Measurements from ENCODE around the gene PLET1.
A peak's percentile ranks its signal among the peaks of the same experiment; 100 is the strongest.

PLET1 gene

DNA sequence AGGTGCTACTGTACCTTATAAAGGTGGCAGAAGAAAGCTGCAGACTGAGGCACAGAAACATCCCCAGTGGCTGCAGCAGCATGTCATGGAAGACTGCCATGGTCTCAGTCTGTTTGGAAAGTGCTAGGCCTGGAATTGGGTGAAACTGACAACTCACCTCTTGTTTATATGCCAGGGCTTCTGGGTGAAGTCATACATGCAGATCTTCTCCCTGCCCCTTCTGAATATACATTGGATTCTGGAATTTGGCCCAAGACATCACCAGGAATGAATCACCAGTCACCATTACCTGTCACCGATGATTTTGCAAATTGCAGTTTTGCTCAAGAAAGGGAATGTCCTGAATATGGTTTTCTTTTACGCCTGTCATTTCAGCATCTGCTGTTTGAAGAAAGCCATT lies at the start of gene PLET1:
Gene PLET1 (minus strand): TSS at position 371 of the 400 bp plus-strand sequence. CDS start 271 bp downstream, at position 100.
- DNase-seq = peak; percentile 7

GRCh38 chr11:112310419-112310818 lies 49.8 kb upstream of the PLET1 start:
- no peak for DNase-seq

DNA sequence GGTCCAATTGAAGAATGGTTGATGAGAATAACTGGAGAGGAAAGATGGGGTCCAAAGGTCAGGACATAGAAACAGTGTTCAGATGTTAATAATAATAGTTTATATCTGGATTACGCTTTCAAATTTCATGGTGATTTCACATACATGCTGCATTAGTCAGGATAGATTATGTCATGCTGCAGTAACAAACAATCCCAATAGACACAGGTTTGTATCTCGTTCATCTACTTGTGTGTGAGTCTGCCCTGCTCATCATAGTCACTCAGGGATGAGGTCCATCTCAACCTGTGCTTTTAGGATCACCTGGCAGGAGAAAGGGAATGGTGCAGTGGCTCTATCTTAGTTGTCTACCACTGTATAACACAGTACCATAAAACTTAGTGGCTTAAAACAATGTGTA lies 48.0 kb upstream of the PLET1 start:
- DNase-seq = no peak

- no peak for DNase-seq
These were observed 47.0 kb upstream of the PLET1 start for GRCh38 chr11:112307616-112308015.

DNA sequence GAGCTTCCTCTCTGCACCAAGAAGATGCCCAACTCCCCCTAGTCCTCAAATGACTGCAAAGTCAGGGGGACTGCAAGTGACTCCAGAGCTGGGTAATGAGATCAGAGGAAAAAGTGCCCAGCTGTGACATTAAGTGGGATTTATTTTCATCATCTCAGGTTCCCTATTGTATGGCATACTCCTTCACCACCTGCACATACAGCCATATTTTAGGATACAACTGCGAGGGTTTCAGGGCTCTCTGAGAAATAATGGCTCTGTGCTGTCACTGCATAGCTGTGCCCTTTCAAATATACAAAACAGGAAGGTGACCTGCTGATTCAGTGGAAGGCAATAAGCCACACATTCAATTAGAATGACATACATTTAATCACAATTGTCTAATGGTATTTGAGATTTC lies 45.6 kb upstream of the PLET1 start:
- no peak for DNase-seq

GRCh38 chr11:112304914-112305313 lies 44.3 kb upstream of the PLET1 start:
- no peak for DNase-seq

GRCh38 chr11:112303616-112304015 lies 43.0 kb upstream of the PLET1 start:
- DNase-seq = no peak

DNA sequence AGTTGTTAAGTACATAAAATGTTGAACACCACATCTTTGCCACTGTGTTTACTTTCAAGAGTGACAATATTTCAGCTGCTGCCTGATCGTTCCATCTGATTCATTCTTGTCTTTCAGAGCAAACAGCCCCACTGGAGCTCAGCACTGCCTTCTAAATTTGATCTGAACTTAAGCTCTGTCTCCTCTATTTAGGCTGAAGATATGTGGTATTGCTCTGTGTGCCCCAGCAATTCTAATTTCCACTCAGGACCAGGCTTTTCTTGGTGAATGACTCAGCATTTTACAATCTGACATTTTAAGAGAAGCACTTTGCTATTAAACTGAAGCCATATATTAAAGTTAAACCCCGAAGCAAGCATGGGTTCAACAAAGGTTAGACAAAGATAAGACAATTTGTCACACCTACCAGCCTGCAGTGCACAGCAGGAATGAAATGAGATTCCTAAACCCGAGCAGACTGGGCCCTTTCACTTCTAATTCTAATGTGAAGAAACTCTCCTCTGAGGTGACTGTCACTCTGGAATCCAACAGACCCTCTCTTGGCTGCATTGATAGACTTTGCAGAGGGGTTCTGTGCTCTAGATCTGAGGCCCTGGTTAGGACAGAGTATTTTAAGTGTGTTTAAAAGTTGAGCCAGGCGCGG lies 41.7 kb upstream of the PLET1 start:
- DNase-seq = peak; percentile 24

DNA sequence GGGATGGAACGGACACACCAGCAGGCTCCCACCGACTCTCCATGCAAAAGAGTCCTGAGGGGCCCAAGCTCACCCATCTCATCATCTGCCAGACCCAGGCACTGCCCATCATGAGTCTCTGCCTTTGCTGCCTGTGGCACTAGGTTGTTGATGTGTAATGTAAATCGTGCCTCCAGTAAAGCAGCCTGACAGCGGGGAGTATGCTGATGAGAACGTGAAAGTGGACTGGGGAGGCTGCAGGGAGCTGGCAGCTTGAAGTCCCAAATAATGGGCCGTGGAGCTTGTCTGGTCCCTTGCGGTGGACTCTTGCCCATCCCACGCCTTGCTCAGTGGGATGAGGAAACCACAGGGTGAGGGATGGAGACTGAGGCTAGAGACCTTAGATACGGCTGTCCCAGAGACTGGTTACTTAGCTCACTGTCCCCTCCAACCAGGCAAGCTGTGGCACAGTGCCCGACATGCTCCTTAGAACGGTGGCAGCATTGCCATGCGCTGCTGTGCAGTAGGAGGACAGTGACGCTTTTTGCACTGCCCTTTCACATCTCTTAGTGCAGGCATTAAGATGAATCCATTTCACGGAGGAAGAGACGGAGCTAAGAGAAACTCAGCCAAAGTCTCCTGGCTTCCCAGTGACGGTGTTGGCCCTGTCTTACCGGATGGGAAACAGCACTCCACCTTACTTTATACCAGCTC lies 39.6 kb upstream of the PLET1 start:
- DNase-seq = no peak

- no peak for DNase-seq
These were observed 37.9 kb upstream of the PLET1 start for GRCh38 chr11:112298535-112298934.

DNA sequence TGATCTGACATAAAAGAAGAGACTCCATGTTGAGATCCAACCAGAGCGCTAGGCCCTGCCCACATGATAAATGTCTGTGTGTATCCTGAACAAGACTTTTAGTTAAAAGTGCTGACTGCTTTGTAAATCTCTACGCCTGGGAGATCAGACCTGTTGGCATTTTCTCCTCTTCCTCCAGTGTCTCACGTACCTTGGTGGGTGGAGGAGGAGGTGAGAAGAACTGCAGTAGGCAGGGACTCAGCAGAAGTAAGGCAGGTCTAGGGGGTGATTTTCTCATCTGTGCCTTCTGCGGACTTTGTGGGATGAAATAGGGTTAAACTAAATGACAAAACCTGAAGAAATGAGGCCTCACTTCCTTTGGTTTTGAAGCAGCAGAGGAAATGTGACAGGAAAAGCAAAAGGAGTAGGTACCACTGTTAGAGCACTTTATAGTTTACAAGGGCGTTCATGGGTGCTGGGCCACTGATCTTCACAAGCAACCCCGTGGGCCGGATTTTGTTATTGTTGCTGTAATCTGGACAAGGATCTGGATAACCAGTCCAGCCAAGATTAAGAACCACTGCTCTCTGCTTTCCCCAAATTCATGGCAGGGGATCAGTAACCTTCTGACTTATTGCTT lies 36.7 kb upstream of the PLET1 start:
- DNase-seq = no peak

- DNase-seq = no peak
These were observed 35.4 kb upstream of the PLET1 start for GRCh38 chr11:112296044-112296443.

DNA sequence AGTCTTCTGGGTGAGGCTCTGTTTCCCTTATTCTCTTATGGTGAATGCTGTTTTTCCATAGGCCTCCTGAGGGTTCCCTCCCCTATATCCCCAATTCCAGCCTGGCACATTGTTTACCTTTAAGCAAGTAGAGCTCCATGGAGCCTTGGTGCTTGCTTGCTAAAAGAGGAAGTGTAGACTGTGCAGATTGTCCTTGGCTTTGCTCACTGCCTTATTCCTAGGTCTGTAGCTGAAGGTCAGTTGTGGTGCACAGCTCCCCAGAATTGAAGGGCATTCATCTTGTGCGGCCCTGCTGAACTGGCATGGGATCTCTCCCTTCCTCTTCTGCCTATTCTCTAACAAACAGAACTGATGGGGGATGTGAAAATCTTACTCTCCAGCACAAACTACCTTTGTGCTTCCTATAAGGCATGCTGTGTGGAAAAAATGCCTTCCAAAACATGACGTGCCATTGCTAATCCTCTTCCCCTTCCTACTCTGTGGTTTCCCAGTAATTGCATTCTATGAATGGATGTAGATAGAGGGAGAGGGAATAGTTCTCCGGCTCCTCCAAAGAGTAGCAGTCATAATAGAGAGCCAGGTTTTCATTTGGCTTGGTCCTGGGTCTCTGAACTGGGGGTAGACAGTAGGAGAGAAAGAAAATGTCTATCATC lies 34.2 kb upstream of the PLET1 start:
- DNase-seq = peak; percentile 64

DNA sequence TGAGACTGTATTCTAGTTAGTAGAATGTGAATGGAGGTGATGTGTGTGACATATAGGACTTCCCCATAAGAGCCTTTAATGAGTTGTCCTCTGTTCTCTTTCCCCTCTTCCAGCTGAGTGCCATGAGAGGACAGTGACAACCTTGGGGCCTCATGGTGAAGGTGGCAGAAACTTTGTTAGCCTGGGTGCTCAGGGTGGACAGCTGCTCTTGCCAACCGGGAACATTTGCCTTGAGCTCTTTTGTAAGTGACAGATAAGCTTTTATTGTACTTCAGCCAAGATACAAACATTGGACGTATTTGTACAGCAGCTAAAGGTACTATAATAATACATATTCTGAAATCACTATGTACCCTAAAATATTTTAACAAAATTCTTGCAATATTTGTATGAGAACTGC lies 33.0 kb upstream of the PLET1 start:
- DNase-seq = no peak

- peak; percentile 96 for DNase-seq
These were observed 32.2 kb upstream of the PLET1 start for GRCh38 chr11:112292785-112293407.

GRCh38 chr11:112292188-112292587 lies 31.5 kb upstream of the PLET1 start:
- no peak for DNase-seq

GRCh38 chr11:112291191-112291590 lies 30.5 kb upstream of the PLET1 start:
- no peak for DNase-seq

DNA sequence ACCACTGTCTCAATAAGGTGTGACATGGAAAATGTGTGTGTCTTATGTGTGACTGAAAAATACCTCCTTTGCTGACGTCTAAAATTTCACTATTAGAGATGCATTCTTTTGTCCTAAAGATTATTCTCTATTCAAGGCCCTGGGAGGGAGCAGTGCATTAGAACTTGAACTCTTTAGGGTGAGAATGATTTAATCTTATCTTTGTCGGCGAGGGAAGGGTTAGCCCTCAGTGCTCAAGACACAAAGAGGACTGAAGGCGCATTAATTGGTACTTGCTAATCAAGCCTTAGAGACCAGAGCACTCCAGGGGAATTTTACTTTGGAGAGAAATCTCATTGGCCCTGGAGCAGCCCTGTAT lies 29.8 kb upstream of the PLET1 start:
- no peak for DNase-seq

DNA sequence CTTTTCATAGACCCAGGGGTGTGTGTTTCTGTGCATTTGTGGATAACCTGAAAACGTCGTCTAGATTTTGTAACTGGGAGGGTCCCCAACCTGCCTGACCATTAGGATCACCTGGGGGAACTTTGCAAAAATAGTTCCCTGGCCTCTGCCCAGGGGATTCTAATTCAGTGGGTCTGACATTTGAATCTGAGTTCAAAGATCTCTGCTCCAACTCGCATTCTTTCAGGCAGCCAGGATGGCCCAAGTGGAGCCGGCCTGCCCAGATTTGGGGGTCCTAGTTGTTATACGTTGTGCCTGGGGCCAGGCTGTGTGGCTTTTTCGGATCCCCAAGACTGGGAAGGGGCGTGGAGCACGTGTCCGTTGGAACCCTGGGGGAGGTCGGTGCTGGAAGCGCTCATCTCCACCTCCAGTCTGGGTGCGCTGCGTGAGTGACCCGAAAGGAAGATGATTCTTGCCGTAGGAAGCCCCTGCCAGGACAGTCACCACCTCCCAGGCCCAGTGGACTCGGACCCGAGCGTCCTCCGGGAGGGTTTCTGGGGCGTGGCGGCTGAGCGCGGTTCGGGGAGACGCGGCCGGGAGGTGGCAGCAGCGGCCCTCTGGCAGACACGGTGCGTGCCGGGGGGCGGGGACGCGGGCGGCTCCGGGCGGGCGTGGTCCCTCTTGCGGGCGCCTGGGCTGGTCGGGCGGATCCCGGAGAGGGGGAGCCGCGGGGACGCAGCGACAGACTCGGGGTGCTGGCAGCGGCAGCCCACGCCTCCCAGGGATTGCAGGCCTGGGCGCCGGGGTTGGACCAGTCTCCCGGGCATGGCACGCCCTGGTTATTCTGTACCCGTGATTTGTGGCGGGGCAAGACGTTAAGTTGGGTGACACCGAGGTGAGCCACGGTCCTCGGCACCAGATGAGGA lies 29.2 kb upstream of the PLET1 start:
- peak; percentile 72 for DNase-seq

DNA sequence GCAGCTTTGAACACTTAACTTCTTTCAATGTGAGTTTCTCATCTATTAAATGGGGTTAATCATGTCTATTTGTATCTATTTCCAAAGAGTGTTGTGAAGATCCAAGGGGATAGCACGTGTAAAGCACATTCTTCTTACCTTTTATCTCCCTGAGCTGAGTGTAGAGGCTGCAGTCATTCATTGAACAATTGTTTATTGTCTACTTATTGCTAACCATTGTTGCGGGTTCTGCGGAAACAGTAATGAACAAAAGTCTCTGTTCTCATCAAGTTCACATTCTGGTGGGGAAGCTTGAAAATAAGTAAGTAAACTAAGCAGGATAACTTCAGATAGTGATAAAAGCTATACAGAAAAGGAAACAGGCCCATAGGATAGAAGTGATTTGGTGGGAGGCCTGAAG lies 27.4 kb upstream of the PLET1 start:
- no peak for DNase-seq

- no peak for DNase-seq
These were observed 25.2 kb upstream of the PLET1 start for GRCh38 chr11:112285841-112286311.

GRCh38 chr11:112281726-112282125 lies 21.1 kb upstream of the PLET1 start:
- DNase-seq = no peak
